GM12878 (cell line): Measurements from ENCODE around the gene TMEM263. TPM values are rescaled to one million over a fixed set of nuclear protein-coding genes. Genes with fewer than 3 reads are reported as not detected.

ENCODE experiments used
- polyA plus RNA-seq, 11 experiments: library from polyadenylated mRNA; depleted of rRNA in 4 of 11; unstranded in 6 of 11; stranded (reverse) in 5 of 11; fragments of >200 nt; fragmentation: Nextera tagmentation in 4 of 11; fragmentation: Illumina TruSeq in 1 of 11; extraction: Ambion mirVana in 4 of 11; extraction: Trizol in 1 of 11; gene quantifications; 1 replicate in 1 of 11; 2 replicates in 10 of 11; pipeline versions ENCODE4 v1.2.1 to v1.2.3, GENCODE V29; 2011 to 2016; ENCODE audit warnings: inconsistent platforms in 2 of 11, missing spikeins in 2 of 11, low read depth in 1 of 11
- total RNA-seq, 4 experiments: library from RNA; depleted of rRNA in 3 of 4; stranded (reverse); fragments of >200 nt in 3 of 4; fragmentation: Illumina TruSeq in 1 of 4; extraction: Trizol in 1 of 4; gene quantifications; 2 replicates each; pipeline versions ENCODE4 v1.2.1 to v1.2.3, GENCODE V29; 2013 to 2021
- TF ChIP-seq, protein P1 (sequence below): IDR thresholded peaks from 2 replicates; pipeline ENCODE4 v1.6.1; 2012; ENCODE audit warnings: improper control_type of control experiment, low read depth, low read length; ENCODE audit not compliant: insufficient replicate concordance
- TF ChIP-seq, protein P2 (sequence below): fragments of 450-650 bp; IDR thresholded peaks from 2 replicates; pipeline ENCODE4 v1.6.1; 2016; ENCODE audit warnings: mild to moderate bottlenecking, moderate library complexity, borderline replicate concordance

Gene TMEM263
- total and polyA plus RNA-seq, 10 of the 15 experiments (the other 5 are each of a cell fraction or from before 2014, with no cell fraction given) = 15.4 to 41.3 (median 27.6) TPM

DNA sequence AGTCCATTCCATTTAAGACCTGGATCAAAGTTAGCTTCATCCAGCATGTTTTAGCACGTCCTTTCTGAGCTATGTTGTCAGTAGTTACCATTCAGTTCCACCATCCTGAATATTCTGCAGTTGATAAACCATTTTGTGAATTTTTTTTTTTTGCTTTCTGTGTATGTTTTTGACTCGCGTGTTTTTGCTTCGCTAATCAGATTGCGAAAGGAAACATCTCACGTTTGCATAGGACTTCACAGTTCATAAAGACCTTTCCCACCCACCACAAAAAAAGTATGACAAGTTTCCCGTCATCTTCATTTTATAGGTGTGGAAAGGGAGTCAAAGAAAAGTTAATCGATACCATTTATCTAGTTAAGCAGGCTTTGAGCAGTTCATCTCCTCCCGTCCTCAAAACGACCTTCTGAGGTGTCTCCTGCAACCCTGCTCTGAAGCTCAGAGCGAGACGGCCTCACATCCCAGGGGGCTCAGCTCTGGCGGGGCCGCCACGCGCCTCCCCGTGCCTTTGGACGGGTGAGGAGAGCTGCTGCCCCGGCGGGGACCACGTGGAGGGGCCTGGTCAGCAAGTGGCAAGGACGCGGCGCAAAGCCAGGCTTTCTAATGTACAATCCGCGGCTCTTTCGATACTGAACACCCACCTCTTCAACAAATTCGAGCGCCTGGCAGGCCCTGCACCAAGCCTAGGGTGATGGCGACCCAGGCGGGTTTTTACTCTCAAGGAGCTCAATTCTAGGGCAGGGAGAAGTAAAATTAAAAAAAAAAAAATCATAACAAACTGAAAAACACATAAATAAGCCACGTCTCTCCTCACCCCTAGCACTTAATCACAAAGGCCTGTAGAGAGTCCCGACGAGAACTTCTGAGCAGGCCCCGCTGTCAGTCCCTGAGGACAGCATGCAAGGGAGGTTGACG, 988 bp upstream of the TMEM263 start (continued):
- TF ChIP-seq, protein P1, sequence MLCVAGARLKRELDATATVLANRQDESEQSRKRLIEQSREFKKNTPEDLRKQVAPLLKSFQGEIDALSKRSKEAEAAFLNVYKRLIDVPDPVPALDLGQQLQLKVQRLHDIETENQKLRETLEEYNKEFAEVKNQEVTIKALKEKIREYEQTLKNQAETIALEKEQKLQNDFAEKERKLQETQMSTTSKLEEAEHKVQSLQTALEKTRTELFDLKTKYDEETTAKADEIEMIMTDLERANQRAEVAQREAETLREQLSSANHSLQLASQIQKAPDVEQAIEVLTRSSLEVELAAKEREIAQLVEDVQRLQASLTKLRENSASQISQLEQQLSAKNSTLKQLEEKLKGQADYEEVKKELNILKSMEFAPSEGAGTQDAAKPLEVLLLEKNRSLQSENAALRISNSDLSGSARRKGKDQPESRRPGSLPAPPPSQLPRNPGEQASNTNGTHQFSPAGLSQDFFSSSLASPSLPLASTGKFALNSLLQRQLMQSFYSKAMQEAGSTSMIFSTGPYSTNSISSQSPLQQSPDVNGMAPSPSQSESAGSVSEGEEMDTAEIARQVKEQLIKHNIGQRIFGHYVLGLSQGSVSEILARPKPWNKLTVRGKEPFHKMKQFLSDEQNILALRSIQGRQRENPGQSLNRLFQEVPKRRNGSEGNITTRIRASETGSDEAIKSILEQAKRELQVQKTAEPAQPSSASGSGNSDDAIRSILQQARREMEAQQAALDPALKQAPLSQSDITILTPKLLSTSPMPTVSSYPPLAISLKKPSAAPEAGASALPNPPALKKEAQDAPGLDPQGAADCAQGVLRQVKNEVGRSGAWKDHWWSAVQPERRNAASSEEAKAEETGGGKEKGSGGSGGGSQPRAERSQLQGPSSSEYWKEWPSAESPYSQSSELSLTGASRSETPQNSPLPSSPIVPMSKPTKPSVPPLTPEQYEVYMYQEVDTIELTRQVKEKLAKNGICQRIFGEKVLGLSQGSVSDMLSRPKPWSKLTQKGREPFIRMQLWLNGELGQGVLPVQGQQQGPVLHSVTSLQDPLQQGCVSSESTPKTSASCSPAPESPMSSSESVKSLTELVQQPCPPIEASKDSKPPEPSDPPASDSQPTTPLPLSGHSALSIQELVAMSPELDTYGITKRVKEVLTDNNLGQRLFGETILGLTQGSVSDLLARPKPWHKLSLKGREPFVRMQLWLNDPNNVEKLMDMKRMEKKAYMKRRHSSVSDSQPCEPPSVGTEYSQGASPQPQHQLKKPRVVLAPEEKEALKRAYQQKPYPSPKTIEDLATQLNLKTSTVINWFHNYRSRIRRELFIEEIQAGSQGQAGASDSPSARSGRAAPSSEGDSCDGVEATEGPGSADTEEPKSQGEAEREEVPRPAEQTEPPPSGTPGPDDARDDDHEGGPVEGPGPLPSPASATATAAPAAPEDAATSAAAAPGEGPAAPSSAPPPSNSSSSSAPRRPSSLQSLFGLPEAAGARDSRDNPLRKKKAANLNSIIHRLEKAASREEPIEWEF = no peak
- TF ChIP-seq, protein P2, sequence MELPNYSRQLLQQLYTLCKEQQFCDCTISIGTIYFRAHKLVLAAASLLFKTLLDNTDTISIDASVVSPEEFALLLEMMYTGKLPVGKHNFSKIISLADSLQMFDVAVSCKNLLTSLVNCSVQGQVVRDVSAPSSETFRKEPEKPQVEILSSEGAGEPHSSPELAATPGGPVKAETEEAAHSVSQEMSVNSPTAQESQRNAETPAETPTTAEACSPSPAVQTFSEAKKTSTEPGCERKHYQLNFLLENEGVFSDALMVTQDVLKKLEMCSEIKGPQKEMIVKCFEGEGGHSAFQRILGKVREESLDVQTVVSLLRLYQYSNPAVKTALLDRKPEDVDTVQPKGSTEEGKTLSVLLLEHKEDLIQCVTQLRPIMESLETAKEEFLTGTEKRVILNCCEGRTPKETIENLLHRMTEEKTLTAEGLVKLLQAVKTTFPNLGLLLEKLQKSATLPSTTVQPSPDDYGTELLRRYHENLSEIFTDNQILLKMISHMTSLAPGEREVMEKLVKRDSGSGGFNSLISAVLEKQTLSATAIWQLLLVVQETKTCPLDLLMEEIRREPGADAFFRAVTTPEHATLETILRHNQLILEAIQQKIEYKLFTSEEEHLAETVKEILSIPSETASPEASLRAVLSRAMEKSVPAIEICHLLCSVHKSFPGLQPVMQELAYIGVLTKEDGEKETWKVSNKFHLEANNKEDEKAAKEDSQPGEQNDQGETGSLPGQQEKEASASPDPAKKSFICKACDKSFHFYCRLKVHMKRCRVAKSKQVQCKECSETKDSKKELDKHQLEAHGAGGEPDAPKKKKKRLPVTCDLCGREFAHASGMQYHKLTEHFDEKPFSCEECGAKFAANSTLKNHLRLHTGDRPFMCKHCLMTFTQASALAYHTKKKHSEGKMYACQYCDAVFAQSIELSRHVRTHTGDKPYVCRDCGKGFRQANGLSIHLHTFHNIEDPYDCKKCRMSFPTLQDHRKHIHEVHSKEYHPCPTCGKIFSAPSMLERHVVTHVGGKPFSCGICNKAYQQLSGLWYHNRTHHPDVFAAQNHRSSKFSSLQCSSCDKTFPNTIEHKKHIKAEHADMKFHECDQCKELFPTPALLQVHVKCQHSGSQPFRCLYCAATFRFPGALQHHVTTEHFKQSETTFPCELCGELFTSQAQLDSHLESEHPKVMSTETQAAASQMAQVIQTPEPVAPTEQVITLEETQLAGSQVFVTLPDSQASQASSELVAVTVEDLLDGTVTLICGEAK = 0 out of 2 replicates have a peak, but pooled peaks have one; percentile 6
